Endothelial cell of umbilical vein (primary cell): ENCODE data around the gene KRT34. TPM values are rescaled to one million over a fixed set of nuclear protein-coding genes. Genes with fewer than 3 reads are reported as not detected.

Experiments used
- BruUV-seq: library from RNA; stranded (reverse); fragments of 400-500 nt; replicated peaks from 2 replicates; lab custom pipeline; 2021; lab: Mats Ljungman, UMichigan
- CTCF ChIA-PET: fragments of 300-600, 350-600 bp; sonication (Branson Sonifier 250); formaldehyde crosslinking; loops from one replicate; lab custom pipeline; 2021; ENCODE audit warnings: antibody characterized with exemption, inconsistent platforms; lab: Charles Lee
- POLR2A ChIA-PET: fragments of 300-600, 350-600 bp; sonication (Branson Sonifier 250); formaldehyde crosslinking; loops from one replicate; lab custom pipeline; 2021; ENCODE audit warnings: antibody characterized with exemption, inconsistent platforms; lab: Charles Lee
- DNase-seq: peaks from one replicate; pipeline ENCODE4 v3.0.0-alpha.2; 2011; ENCODE audit warnings: low read depth, low spot score
- FAIRE-seq: peaks from 2 replicates; lab custom pipeline; 2011; peaks lifted over from hg19 to GRCh38; lab: Jason Lieb, UNC
- H2AFZ ChIP-seq: 2 replicates; pipeline ENCODE4 v1.6.0; 2012; ENCODE audit warnings: low read depth, low read length, control low read depth, inconsistent platforms
- H3K27ac ChIP-seq: 2 replicates; pipeline ENCODE4 v1.5.1; 2011; ENCODE audit warnings: low read depth, mild to moderate bottlenecking, control low read depth, low read length, moderate library complexity; ENCODE audit not compliant: insufficient read depth
- H3K27me3 ChIP-seq, 2 experiments: 2 replicates each; pipeline versions ENCODE4 v1.6.0 to v1.6.1; 2011; ENCODE audit warnings: low read length in 2 of 2, mixed read lengths in 1 of 2; ENCODE audit not compliant: control insufficient read depth in 2 of 2, insufficient read depth in 2 of 2
- H3K36me3 ChIP-seq, 2 experiments: 2 replicates in 1 of 2; 3 replicates in 1 of 2; pipeline ENCODE4 v1.5.1; 2011; ENCODE audit warnings: low read length in 2 of 2, mild to moderate bottlenecking in 1 of 2, moderate library complexity in 1 of 2; ENCODE audit not compliant: control insufficient read depth in 2 of 2, insufficient read depth in 2 of 2; ENCODE audit errors: extremely low read depth in 1 of 2
- H3K4me1 ChIP-seq: 3 replicates; pipeline ENCODE4 v1.5.1; 2011; ENCODE audit warnings: mild to moderate bottlenecking, low read length; ENCODE audit not compliant: control insufficient read depth, insufficient read depth; ENCODE audit errors: extremely low read depth
- H3K4me2 ChIP-seq: 2 replicates; pipeline ENCODE4 v1.6.1; 2011; ENCODE audit warnings: low read length, control low read depth, mixed read lengths; ENCODE audit not compliant: insufficient read depth
- H3K4me3 ChIP-seq, 3 experiments: fragments of 200-600 bp in 1 of 3; sonication (generic), shearing (Covaris generic) in 1 of 3; replicated peaks in 1 of 3; 2 replicates each; pipeline ENCODE4 v1.5.1; 2011 to 2016; ENCODE audit warnings: control low read depth in 3 of 3, low read length in 3 of 3, mild to moderate bottlenecking in 2 of 3, inconsistent platforms in 1 of 3, low read depth in 1 of 3, moderate library complexity in 1 of 3; ENCODE audit not compliant: insufficient read depth in 1 of 3
- H3K79me2 ChIP-seq: 2 replicates; pipeline ENCODE4 v1.6.0; 2012; ENCODE audit warnings: low read length, inconsistent platforms; ENCODE audit not compliant: control insufficient read depth, insufficient read depth
- H3K9ac ChIP-seq: replicated peaks from 2 replicates; pipeline ENCODE3; 2011; ENCODE audit warnings: low read length, control low read depth; ENCODE audit not compliant: insufficient read depth; ENCODE audit errors: extremely low read depth
- H3K9me1 ChIP-seq: replicated peaks from 3 replicates; pipeline ENCODE4 v1.6.0; 2011; ENCODE audit warnings: mild to moderate bottlenecking, low read length; ENCODE audit not compliant: control insufficient read depth, insufficient read depth; ENCODE audit errors: extremely low read depth
- H3K9me3 ChIP-seq: replicated peaks from 2 replicates; pipeline ENCODE4 v1.5.1; 2012; ENCODE audit warnings: low read length, inconsistent platforms; ENCODE audit not compliant: control insufficient read depth, insufficient read depth
- H4K20me1 ChIP-seq: replicated peaks from 2 replicates; pipeline ENCODE3; 2011; ENCODE audit warnings: mild to moderate bottlenecking, low read length; ENCODE audit not compliant: control insufficient read depth, insufficient read depth; ENCODE audit errors: extremely low read depth
- CTCF ChIP-seq, 2 donors: IDR thresholded peaks; 1 replicate in 1 of 2; 2 replicates in 1 of 2; pipeline ENCODE4 v1.5.1; 2011; ENCODE audit warnings: low read length in 2 of 2, mild to moderate bottlenecking in 2 of 2, moderate library complexity in 2 of 2, control low read depth in 1 of 2, inconsistent platforms in 1 of 2, low read depth in 1 of 2; ENCODE audit not compliant: insufficient read depth in 1 of 2; ENCODE audit errors: extremely low read depth in 1 of 2
- EZH2 ChIP-seq: IDR thresholded peaks from 2 replicates; pipeline ENCODE4 v1.6.1; 2012; ENCODE audit warnings: borderline replicate concordance, low read depth, mild to moderate bottlenecking, moderate library complexity, low read length, inconsistent platforms; ENCODE audit not compliant: severe bottlenecking
- FOS ChIP-seq: IDR thresholded peaks from 2 replicates; pipeline ENCODE4 v1.6.1; 2011; ENCODE audit warnings: mild to moderate bottlenecking, low read length, moderate library complexity, borderline replicate concordance; ENCODE audit not compliant: insufficient read depth
- GATA2 ChIP-seq: IDR thresholded peaks from 2 replicates; pipeline ENCODE4 v1.7.0; 2011; ENCODE audit warnings: low read depth, mild to moderate bottlenecking, moderate library complexity, mixed read lengths, low read length; ENCODE audit not compliant: insufficient read length, insufficient read depth
- JUN ChIP-seq: IDR thresholded peaks from 2 replicates; pipeline ENCODE4 v1.6.1; 2011; ENCODE audit warnings: borderline replicate concordance, low read depth; ENCODE audit not compliant: insufficient read length, insufficient read depth
- MAX ChIP-seq: IDR thresholded peaks from 2 replicates; pipeline ENCODE4 v1.6.1; 2011; ENCODE audit not compliant: insufficient read depth, insufficient read length
- MYC ChIP-seq: IDR thresholded peaks from one replicate; pipeline ENCODE4 v1.6.1; 2011; ENCODE audit warnings: mild to moderate bottlenecking, low read depth, low read length
- POLR2A ChIP-seq: IDR thresholded peaks from 2 replicates; pipeline ENCODE4 v1.6.1; 2012; ENCODE audit warnings: low read depth, mild to moderate bottlenecking, control low read depth, low read length
- POLR2AphosphoS5 ChIP-seq: IDR thresholded peaks from 2 replicates; pipeline ENCODE4 v1.6.1; 2012; ENCODE audit warnings: low read depth, mild to moderate bottlenecking, control low read depth, low read length, moderate library complexity; ENCODE audit not compliant: insufficient read depth
- dilution Hi-C: fragments of 300-500 bp; cut with MboI; formaldehyde crosslinking; loops from one replicate; pipeline ENCODE4 v1.15.0; 2019; ENCODE audit warnings: low sequenced_read_pairs; ENCODE audit not compliant: extremely low pct_ligation_motif_present
- intact Hi-C: fragments of 100-400 bp; cut with micrococcal nuclease; formaldehyde crosslinking; loops from one replicate; pipeline ENCODE4 v1.10.0; 2022
- polyA plus RNA-seq, 4 experiments: library from polyadenylated mRNA; depleted of rRNA in 3 of 4; stranded (reverse) in 3 of 4; unstranded in 1 of 4; fragments of >200 nt; gene quantifications; 2 replicates each; pipeline versions ENCODE4 v1.2.1 to v1.2.3, GENCODE V29; 2011 to 2012; ENCODE audit warnings: missing spikeins in 1 of 4
- total RNA-seq: library from RNA; stranded (reverse); gene quantifications from 2 replicates; pipeline ENCODE4 v1.2.3, GENCODE V29; 2021

KRT34 gene
- total and polyA plus RNA-seq, 2 donors (not counting 3 experiments of a cell fraction or from before 2014, with no cell fraction given) = not detected

- intact Hi-C loops (no loop called here), dilution Hi-C loops (no loop called here)
- DNase-seq (no peak), FAIRE-seq (no peak)
- ChIA-PET POLR2A (no interaction called here), CTCF (no interaction called here)
- H3K36me3 ChIP-seq = no peaks in the 10 kb centered on the region
- H3K9me1 ChIP-seq = no peaks in the 10 kb centered on the region
- H2AFZ ChIP-seq = no peak overlapping the region
- no peak overlapping the region for H3K4me2 ChIP-seq
- no peaks in the 10 kb centered on the region for H4K20me1 ChIP-seq
- no peaks in the 10 kb centered on the region for H3K4me1 ChIP-seq
- TF ChIP-seq MYC (no peak), CTCF (IDR thresholded peaks at IDR 0.05; ENCODE audit: extremely low read depth in 1 of 2, insufficient read depth in 1 of 2, low read depth in 1 of 2, low read length in 2 of 2) (no peak), EZH2 (no peak), FOS (no peak), JUN (no peak), MAX (no peak), GATA2 (no peak), POLR2A (no peak), POLR2AphosphoS5 (no peak)
- no TSS peak for BruUV-seq
- no peak overlapping the region for H3K9ac ChIP-seq
- no peaks in the 10 kb centered on the region for H3K27me3 ChIP-seq
- H3K9me3 ChIP-seq = no peaks in the 10 kb centered on the region
- H3K27ac ChIP-seq = no peak overlapping the region
- H3K4me3 ChIP-seq = no peak overlapping the region
- no peaks in the 10 kb centered on the region for H3K79me2 ChIP-seq
These were observed 39.1 kb downstream of the KRT34 start for GRCh38 chr17:41343029-41343428.
